IMR-90 (cell line): ENCODE results near the gene NOM1. TPM values are rescaled to one million over a fixed set of nuclear protein-coding genes. Genes with fewer than 3 reads are reported as not detected.

Experiments
- ATAC-seq: fragments of 200-7000 bp; cut with Tn5 transposase; 2 replicates; pipeline ENCODE4 v1.9.1; 2020; ENCODE audit warnings: low read depth, mild to moderate bottlenecking, moderate library complexity
- BruUV-seq: library from RNA; stranded (reverse); fragments of 400-500 nt; replicated peaks from 2 replicates; lab custom pipeline; 2021; lab: Mats Ljungman, UMichigan
- CTCF ChIA-PET: fragments of 300-600 bp; formaldehyde crosslinking; extraction: SDS; loops from one replicate; lab custom pipeline; 2021; ENCODE audit warnings: antibody characterized with exemption; lab: Yijun Ruan, JAX
- POLR2A ChIA-PET: fragments of 300-600 bp; sonication (Branson Sonifier 250); formaldehyde crosslinking; loops from one replicate; lab custom pipeline; 2022; ENCODE audit warnings: antibody characterized with exemption; ENCODE audit not compliant: unreplicated experiment; lab: Charles Lee
- DNase-seq: peaks from one replicate; pipeline ENCODE4 v3.0.0; 2013
- H2AFZ ChIP-seq: replicated peaks from 2 replicates; pipeline ENCODE3; 2013; ENCODE audit warnings: low read length, mild to moderate bottlenecking; ENCODE audit not compliant: poor library complexity
- H2AK5ac ChIP-seq: 2 replicates; pipeline ENCODE4 v1.6.1; 2013; ENCODE audit warnings: low read depth, low read length, inconsistent platforms
- H2AK9ac ChIP-seq: replicated peaks from 2 replicates; pipeline ENCODE3; 2013; ENCODE audit warnings: mild to moderate bottlenecking, low read depth, low read length, moderate library complexity; ENCODE audit not compliant: poor library complexity
- H2BK120ac ChIP-seq: 2 replicates; pipeline ENCODE4 v1.6.1; 2013; ENCODE audit warnings: low read depth, low read length, inconsistent platforms
- H2BK15ac ChIP-seq: 3 replicates; pipeline ENCODE4 v1.6.1; 2013; ENCODE audit warnings: low read depth, low read length, inconsistent platforms
- H2BK20ac ChIP-seq: 2 replicates; pipeline ENCODE4 v1.6.1; 2013; ENCODE audit warnings: low read depth, mild to moderate bottlenecking, inconsistent platforms, low read length, moderate library complexity
- H2BK5ac ChIP-seq: 2 replicates; pipeline ENCODE4 v1.6.1; 2013; ENCODE audit warnings: mild to moderate bottlenecking, low read depth, low read length, inconsistent platforms; ENCODE audit not compliant: poor library complexity, severe bottlenecking
- H3K14ac ChIP-seq: replicated peaks from 2 replicates; pipeline ENCODE4 v1.6.1; 2013; ENCODE audit warnings: low read depth, low read length, inconsistent platforms
- H3K18ac ChIP-seq: 2 replicates; pipeline ENCODE4 v1.6.1; 2013; ENCODE audit warnings: low read depth, low read length, control low read depth
- H3K23ac ChIP-seq: 2 replicates; pipeline ENCODE4 v1.6.1; 2013; ENCODE audit warnings: low read depth, low read length, inconsistent platforms
- H3K27ac ChIP-seq: 2 replicates; pipeline ENCODE4 v1.5.1; 2013; ENCODE audit warnings: mild to moderate bottlenecking, control low read depth, low read length; ENCODE audit not compliant: insufficient read depth
- H3K27me3 ChIP-seq: 2 replicates; pipeline ENCODE4 v1.6.1; 2013; ENCODE audit warnings: low read length; ENCODE audit not compliant: control insufficient read depth, insufficient read depth
- H3K36me3 ChIP-seq: 2 replicates; pipeline ENCODE4 v1.6.1; 2013; ENCODE audit warnings: low read length, mixed read lengths; ENCODE audit not compliant: control insufficient read depth, insufficient read depth
- H3K4ac ChIP-seq: 2 replicates; pipeline ENCODE4 v1.6.1; 2013; ENCODE audit warnings: low read depth, low read length, inconsistent platforms
- H3K4me1 ChIP-seq: 2 replicates; pipeline ENCODE4 v1.6.1; 2013; ENCODE audit warnings: low read length, mixed read lengths; ENCODE audit not compliant: control insufficient read depth, insufficient read depth
- H3K4me2 ChIP-seq: 2 replicates; pipeline ENCODE4 v1.6.1; 2013; ENCODE audit warnings: low read depth, mild to moderate bottlenecking, control low read depth, low read length, moderate library complexity
- H3K4me3 ChIP-seq: 2 replicates; pipeline ENCODE4 v1.5.1; 2013; ENCODE audit warnings: low read depth, mild to moderate bottlenecking, control low read depth, low read length, moderate library complexity; ENCODE audit not compliant: insufficient read depth
- H3K56ac ChIP-seq: 2 replicates; pipeline ENCODE4 v1.6.1; 2013; ENCODE audit warnings: low read length, inconsistent platforms; ENCODE audit not compliant: insufficient read depth; ENCODE audit errors: extremely low read depth
- H3K79me1 ChIP-seq, 2 experiments: 2 replicates each; pipeline ENCODE4 v1.6.1; 2013; ENCODE audit warnings: low read length in 2 of 2, inconsistent platforms in 1 of 2, low read depth in 1 of 2
- H3K9ac ChIP-seq: 2 replicates; pipeline ENCODE4 v1.6.1; 2013; ENCODE audit warnings: low read depth, low read length, control low read depth
- H3K9me1 ChIP-seq: 2 replicates; pipeline ENCODE4 v1.6.1; 2013; ENCODE audit warnings: low read length, inconsistent platforms; ENCODE audit not compliant: insufficient read depth
- H3K9me3 ChIP-seq: 2 replicates; pipeline ENCODE4 v1.6.1; 2013; ENCODE audit warnings: low read length; ENCODE audit not compliant: control insufficient read depth, insufficient read depth
- H4K20me1 ChIP-seq: 2 replicates; pipeline ENCODE4 v1.6.1; 2013; ENCODE audit warnings: low read length, inconsistent platforms; ENCODE audit not compliant: insufficient read depth
- H4K5ac ChIP-seq: 2 replicates; pipeline ENCODE4 v1.6.1; 2013; ENCODE audit warnings: mild to moderate bottlenecking, low read depth, low read length, control low read depth
- H4K8ac ChIP-seq, 2 experiments: 2 replicates each; pipeline ENCODE4 v1.6.1; 2013; ENCODE audit warnings: low read depth in 2 of 2, low read length in 2 of 2, control low read depth in 1 of 2, inconsistent platforms in 1 of 2
- H4K91ac ChIP-seq: 2 replicates; pipeline ENCODE4 v1.6.1; 2013; ENCODE audit warnings: low read depth, low read length, inconsistent platforms; ENCODE audit not compliant: insufficient read depth
- CEBPB ChIP-seq: IDR thresholded peaks from 2 replicates; pipeline ENCODE4 v1.6.1; 2012; ENCODE audit warnings: low read depth, low read length, improper control_type of control experiment
- CHD1 ChIP-seq: IDR thresholded peaks from 2 replicates; pipeline ENCODE4 v1.6.1; 2012; ENCODE audit warnings: low read depth, low read length, improper control_type of control experiment
- CTCF ChIP-seq: conservative IDR thresholded peaks from 2 replicates; pipeline ENCODE4 v1.5.1; 2012; ENCODE audit warnings: mild to moderate bottlenecking, low read depth, low read length, improper control_type of control experiment
- FOS ChIP-seq: fragments of 150-350 bp; IDR thresholded peaks from 2 replicates; pipeline ENCODE4 v1.6.1; 2016; ENCODE audit warnings: low read depth, low read length
- MXI1 ChIP-seq: IDR thresholded peaks from 2 replicates; pipeline ENCODE4 v1.6.1; 2012; ENCODE audit warnings: low read depth, mild to moderate bottlenecking, low read length, moderate library complexity, borderline replicate concordance
- POLR2A ChIP-seq: IDR thresholded peaks from 2 replicates; pipeline ENCODE4 v1.6.1; 2012; ENCODE audit warnings: mild to moderate bottlenecking, low read depth, low read length
- RAD21 ChIP-seq: IDR thresholded peaks from 2 replicates; pipeline ENCODE4 v1.6.1; 2012; ENCODE audit warnings: low read length, improper control_type of control experiment
- RCOR1 ChIP-seq: IDR thresholded peaks from 2 replicates; pipeline ENCODE4 v1.6.1; 2012; ENCODE audit warnings: mild to moderate bottlenecking, low read length, improper control_type of control experiment; ENCODE audit not compliant: insufficient replicate concordance
- SMC3 ChIP-seq: fragments of 150-350 bp; IDR thresholded peaks from 2 replicates; pipeline ENCODE4 v1.6.1; 2016; ENCODE audit warnings: low read depth, mild to moderate bottlenecking, antibody characterized with exemption, low read length, moderate library complexity
- USF2 ChIP-seq: fragments of 150-350 bp; IDR thresholded peaks from 2 replicates; pipeline ENCODE4 v1.6.1; 2017; ENCODE audit warnings: mild to moderate bottlenecking, antibody characterized with exemption, low read length, low read depth
- WGBS, 2 experiments: methylation state at CpG; one replicate each; pipeline versions ENCODE4 v1.1.5 to v1.1.7; 2013; ENCODE audit warnings: missing lambda C conversion rate in 2 of 2; ENCODE audit not compliant: insufficient read length in 1 of 2; ENCODE audit errors: extremely low coverage in 2 of 2; 5-methylcytosine and 5-hydroxymethylcytosine counted together
- dilution Hi-C: fragments of 300-500 bp; cut with HindIII; formaldehyde crosslinking; loops from one replicate; pipeline ENCODE4 v1.14.3; 2018; ENCODE audit warnings: low sequenced_read_pairs; ENCODE audit not compliant: unreplicated experiment
- in situ Hi-C: fragments of 300-500 bp; cut with MboI; formaldehyde crosslinking; loops from 3 replicates; pipeline ENCODE4 v1.14.3; 2019; ENCODE audit warnings: low sequenced_read_pairs, inconsistent platforms, mixed read lengths
- intact Hi-C: fragments of 100-400 bp; cut with micrococcal nuclease; formaldehyde crosslinking; loops from 2 replicates; pipeline ENCODE4 v1.10.0; 2022
- polyA plus RNA-seq, 3 experiments: library from polyadenylated mRNA; depleted of rRNA; stranded (reverse); fragments of >200 nt; gene quantifications; 2 replicates each; pipeline ENCODE4 v1.2.3, GENCODE V29; 2012; ENCODE audit warnings: low replicate concordance in 1 of 3
- total RNA-seq: library from RNA; depleted of rRNA; stranded (reverse); fragments of >200 nt; gene quantifications from 2 replicates; pipeline ENCODE4 v1.2.3, GENCODE V29; 2012
- TF ChIP-seq, protein P1 (sequence below): fragments of 150-350 bp; IDR thresholded peaks from 2 replicates; pipeline ENCODE4 v1.6.1; 2016; ENCODE audit warnings: low read depth, mild to moderate bottlenecking, low read length, moderate library complexity, borderline replicate concordance

The NOM1 gene
- total and polyA plus RNA-seq, 2 of the 4 experiments (the other 2 are of a cell fraction), result 15.3 to 15.4 TPM

GRCh38 chr7:156942708-156943090, 6.8 kb upstream of the NOM1 start:
- no peak overlapping the region for H3K23ac ChIP-seq
- no peak overlapping the region for H3K4ac ChIP-seq
- H4K91ac ChIP-seq, result no peak overlapping the region
- no peak overlapping the region for H3K4me3 ChIP-seq
- H3K36me3 ChIP-seq, result no peaks in the 10 kb centered on the region
- no peak overlapping the region for H3K56ac ChIP-seq
- TF ChIP-seq MXI1 (no peak), POLR2A (no peak), CEBPB (no peak), CTCF (no peak), CHD1 (no peak), USF2 (no peak), SMC3 (no peak), RAD21 (no peak), RCOR1 (no peak), FOS (no peak)
- TF ChIP-seq, protein P1, sequence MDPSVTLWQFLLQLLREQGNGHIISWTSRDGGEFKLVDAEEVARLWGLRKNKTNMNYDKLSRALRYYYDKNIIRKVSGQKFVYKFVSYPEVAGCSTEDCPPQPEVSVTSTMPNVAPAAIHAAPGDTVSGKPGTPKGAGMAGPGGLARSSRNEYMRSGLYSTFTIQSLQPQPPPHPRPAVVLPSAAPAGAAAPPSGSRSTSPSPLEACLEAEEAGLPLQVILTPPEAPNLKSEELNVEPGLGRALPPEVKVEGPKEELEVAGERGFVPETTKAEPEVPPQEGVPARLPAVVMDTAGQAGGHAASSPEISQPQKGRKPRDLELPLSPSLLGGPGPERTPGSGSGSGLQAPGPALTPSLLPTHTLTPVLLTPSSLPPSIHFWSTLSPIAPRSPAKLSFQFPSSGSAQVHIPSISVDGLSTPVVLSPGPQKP, result no peak
- no peak overlapping the region for H3K14ac ChIP-seq
- peak overlapping the region; percentile 49 for H2AFZ ChIP-seq
- peak overlapping the region; percentile 72 for H2AK9ac ChIP-seq
- H3K4me2 ChIP-seq, result no peak overlapping the region
- DNase-seq (no peak), ATAC-seq (0 out of 2 replicates have a peak, but pooled peaks have one; percentile 24)
- peaks cover 27% of the 10 kb centered on the region for H3K27me3 ChIP-seq
- H3K9me1 ChIP-seq, result no peaks in the 10 kb centered on the region
- ChIA-PET CTCF (no interaction called here), POLR2A (no interaction called here)
- no peak overlapping the region for H2BK120ac ChIP-seq
- no peak overlapping the region for H3K27ac ChIP-seq
- H3K18ac ChIP-seq, result no peak overlapping the region
- H2BK20ac ChIP-seq, result no peak overlapping the region
- H2BK5ac ChIP-seq, result no peak overlapping the region
- WGBS, 2 experiments, result 62% methylated on average over 16 of the region's 24 CpGs; no CpG with 5 or more reads in 1 of the 2 experiments
- H4K5ac ChIP-seq, result no peak overlapping the region
- no peak overlapping the region for H2BK15ac ChIP-seq
- intact Hi-C loops, result no loop called here
- in situ Hi-C loops, result no loop called here
- peaks cover 2% of the 10 kb centered on the region; the same call in 1 of the 2 replicates for H3K9me3 ChIP-seq
- no peak overlapping the region for H3K9ac ChIP-seq
- dilution Hi-C loops, result no loop called here
- BruUV-seq, result no TSS peak
- no peak overlapping the region for H2AK5ac ChIP-seq
- no peaks in the 10 kb centered on the region for H3K4me1 ChIP-seq
- no peak overlapping the region for H4K8ac ChIP-seq
- no peaks in the 10 kb centered on the region for H4K20me1 ChIP-seq
- no peaks in the 10 kb centered on the region for H3K79me1 ChIP-seq
